GM12891 (cell line): Measurements from ENCODE around the gene MTSS2.

Experiments
- POLR2A ChIP-seq: IDR thresholded peaks from 2 replicates; pipeline ENCODE4 v1.6.1; 2011; ENCODE audit warnings: low read depth, low read length, control low read depth
- POLR2AphosphoS5 ChIP-seq: IDR thresholded peaks from 2 replicates; pipeline ENCODE4 v1.6.1; 2011; ENCODE audit warnings: low read depth, low read length, control low read depth
- SPI1 ChIP-seq: IDR thresholded peaks from 2 replicates; pipeline ENCODE4 v1.6.1; 2011; ENCODE audit warnings: low read depth, low read length, control low read depth

GRCh38 chr16:70696355-70696754 lies 10.5 kb upstream of the MTSS2 start:
- TF ChIP-seq POLR2A (no peak), SPI1 (no peak), POLR2AphosphoS5 (no peak)
